ENCODE results near the gene PITRM1.

DNA sequence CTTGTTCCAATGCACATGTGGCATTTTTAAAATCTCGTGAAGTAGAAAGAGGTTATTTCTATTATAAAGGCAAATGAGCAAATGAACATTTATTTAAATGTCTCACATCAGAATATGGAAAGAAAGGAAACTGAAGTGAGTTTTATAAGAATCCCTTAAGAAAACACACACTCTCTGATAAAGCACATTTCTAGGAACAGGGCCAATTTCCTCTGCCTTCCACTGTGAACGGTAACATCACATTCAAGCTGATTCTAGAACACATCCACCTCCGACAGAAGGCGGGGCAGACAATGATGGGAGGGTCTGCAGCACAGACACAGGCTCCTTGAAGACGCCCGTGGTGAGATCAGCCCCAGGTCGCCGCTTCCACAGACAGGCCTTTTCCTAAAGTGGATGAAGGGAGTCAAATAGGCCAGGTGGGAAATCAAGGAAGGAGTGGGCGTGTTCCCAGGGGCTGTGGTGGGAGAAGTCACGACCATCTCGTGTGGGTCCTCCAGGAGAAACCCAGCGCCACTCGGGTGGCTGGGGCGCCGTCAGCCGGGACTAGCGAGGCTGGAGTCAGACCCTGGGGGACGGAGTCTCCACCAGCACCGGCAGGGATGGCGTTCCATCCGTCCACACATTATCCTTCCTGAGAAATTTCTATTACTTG, 31.1 kb downstream of the PITRM1 start:
- TF ChIP-seq, protein P1, sequence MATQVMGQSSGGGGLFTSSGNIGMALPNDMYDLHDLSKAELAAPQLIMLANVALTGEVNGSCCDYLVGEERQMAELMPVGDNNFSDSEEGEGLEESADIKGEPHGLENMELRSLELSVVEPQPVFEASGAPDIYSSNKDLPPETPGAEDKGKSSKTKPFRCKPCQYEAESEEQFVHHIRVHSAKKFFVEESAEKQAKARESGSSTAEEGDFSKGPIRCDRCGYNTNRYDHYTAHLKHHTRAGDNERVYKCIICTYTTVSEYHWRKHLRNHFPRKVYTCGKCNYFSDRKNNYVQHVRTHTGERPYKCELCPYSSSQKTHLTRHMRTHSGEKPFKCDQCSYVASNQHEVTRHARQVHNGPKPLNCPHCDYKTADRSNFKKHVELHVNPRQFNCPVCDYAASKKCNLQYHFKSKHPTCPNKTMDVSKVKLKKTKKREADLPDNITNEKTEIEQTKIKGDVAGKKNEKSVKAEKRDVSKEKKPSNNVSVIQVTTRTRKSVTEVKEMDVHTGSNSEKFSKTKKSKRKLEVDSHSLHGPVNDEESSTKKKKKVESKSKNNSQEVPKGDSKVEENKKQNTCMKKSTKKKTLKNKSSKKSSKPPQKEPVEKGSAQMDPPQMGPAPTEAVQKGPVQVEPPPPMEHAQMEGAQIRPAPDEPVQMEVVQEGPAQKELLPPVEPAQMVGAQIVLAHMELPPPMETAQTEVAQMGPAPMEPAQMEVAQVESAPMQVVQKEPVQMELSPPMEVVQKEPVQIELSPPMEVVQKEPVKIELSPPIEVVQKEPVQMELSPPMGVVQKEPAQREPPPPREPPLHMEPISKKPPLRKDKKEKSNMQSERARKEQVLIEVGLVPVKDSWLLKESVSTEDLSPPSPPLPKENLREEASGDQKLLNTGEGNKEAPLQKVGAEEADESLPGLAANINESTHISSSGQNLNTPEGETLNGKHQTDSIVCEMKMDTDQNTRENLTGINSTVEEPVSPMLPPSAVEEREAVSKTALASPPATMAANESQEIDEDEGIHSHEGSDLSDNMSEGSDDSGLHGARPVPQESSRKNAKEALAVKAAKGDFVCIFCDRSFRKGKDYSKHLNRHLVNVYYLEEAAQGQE (IDR thresholded peaks at IDR 0.05): no peak
- no peak for TF ChIP-seq NR3C1 (IDR thresholded peaks at IDR 0.05)
